ENCODE data around the gene STYXL1. TPM values are rescaled to one million over a fixed set of nuclear protein-coding genes. Genes with fewer than 3 reads are reported as not detected.

Gene STYXL1
- total RNA-seq, 2 donors from 2014 or later = 69.8 to 72.0 TPM

DNA sequence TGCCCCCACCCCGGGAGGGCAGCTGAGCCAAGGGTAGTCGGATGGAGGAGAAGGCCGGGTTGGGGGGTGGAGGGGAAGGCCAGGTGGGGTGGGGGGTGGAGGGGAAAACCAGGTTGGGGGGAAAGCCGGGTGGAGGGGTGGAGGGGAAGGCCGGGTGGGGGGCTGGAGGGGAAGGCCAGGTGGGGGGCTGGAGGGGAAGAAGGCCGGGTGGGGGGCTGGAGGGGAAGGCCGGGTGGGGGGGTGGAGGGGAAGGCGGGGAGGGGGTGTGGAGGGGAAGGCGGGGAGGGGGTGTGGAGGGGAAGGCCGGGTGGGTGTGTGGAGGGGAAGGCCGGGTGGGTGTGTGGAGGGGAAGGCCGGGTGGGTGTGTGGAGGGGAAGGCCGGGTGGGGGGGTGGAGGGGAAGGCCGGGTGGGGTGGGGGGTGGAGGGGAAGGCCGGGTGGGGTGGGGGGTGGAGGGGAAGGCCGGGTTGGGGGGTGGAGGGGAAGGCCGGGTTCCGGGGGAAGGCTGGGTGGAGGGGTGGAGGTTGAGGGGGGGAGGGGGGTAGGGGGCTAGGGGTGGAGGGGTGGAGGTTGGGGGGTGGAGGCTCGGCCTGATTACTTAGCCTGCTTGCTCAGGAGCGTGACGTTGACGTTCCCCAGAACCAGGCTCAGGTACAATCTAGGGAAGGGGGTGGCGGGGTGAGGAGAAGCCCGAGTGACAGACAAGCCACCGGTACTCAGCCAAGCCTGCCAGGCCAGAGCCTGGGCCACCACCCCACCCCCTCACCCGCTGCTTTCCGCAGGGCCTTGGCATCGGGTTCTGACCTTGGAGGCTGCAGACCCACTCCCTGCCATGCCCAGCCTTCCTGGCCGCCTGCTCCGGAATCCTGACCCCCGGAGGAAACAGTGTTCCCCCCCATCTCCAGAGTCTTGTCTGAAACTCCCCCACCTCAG is 59.0 kb downstream of the STYXL1 start:
- no peak overlapping the region for H3K9ac ChIP-seq (ENCODE audit: extremely low read depth, low read length, poor library complexity, severe bottlenecking)
- Mint-ChIP-seq H3K36me3 (ENCODE audit: low read depth) (peaks cover 9% of the 10 kb centered on the region), H3K4me1 (peaks cover 19% of the 10 kb centered on the region), H3K27ac (no peak overlapping the region), H3K27me3 (ENCODE audit: insufficient read depth) (no peaks in the 10 kb centered on the region), H3K9me3 (no peaks in the 10 kb centered on the region), H3K4me3 (no peak overlapping the region)
- WGBS, 2 experiments (ENCODE audit: insufficient coverage in 1 of 2, insufficient read length in 1 of 2) = 67 to 83% methylated on average over 3 to 14 of the region's 31 CpGs
- DNase-seq = no peak
- H3K27me3 ChIP-seq (ENCODE audit: control insufficient read depth, insufficient read depth, low read length, poor library complexity, severe bottlenecking) = no peaks in the 10 kb centered on the region
- no peak overlapping the region for H3K27ac ChIP-seq (ENCODE audit: low read depth, low read length)
- TF ChIP-seq CTCF (conservative IDR thresholded peaks at IDR 0.05) = no peak
- H3K36me3 ChIP-seq (ENCODE audit: control insufficient read depth, insufficient read depth, low read length) = peaks cover 6% of the 10 kb centered on the region
- H3K4me1 ChIP-seq (ENCODE audit: control insufficient read depth, insufficient read depth, low read length) = peaks cover 9% of the 10 kb centered on the region
- H3K9me3 ChIP-seq (ENCODE audit: control insufficient read depth, low read length) = no peaks in the 10 kb centered on the region
- H3K4me3 ChIP-seq (ENCODE audit: low read length) = no peak overlapping the region

- H3K27ac ChIP-seq (ENCODE audit: low read depth, low read length) = no peak overlapping the region
- no peak overlapping the region for H3K27ac Mint-ChIP-seq
- no peaks in the 10 kb centered on the region for H3K9me3 Mint-ChIP-seq
- H3K36me3 ChIP-seq (ENCODE audit: control insufficient read depth, insufficient read depth, low read length) = peaks cover 6% of the 10 kb centered on the region
- no peak for DNase-seq
- H3K4me3 ChIP-seq (ENCODE audit: low read length) = no peak overlapping the region
- H3K4me1 Mint-ChIP-seq = peaks cover 19% of the 10 kb centered on the region
- peaks cover 11% of the 10 kb centered on the region for H3K36me3 Mint-ChIP-seq (ENCODE audit: low read depth)
- H3K27me3 Mint-ChIP-seq (ENCODE audit: insufficient read depth) = no peaks in the 10 kb centered on the region
- WGBS, 2 experiments (ENCODE audit: insufficient coverage in 1 of 2, insufficient read length in 1 of 2) = 90 to 95% methylated on average over 6 to 30 of the region's 30 CpGs
- H3K4me1 ChIP-seq (ENCODE audit: control insufficient read depth, insufficient read depth, low read length) = peaks cover 2% of the 10 kb centered on the region
- H3K4me3 Mint-ChIP-seq = no peak overlapping the region
- no peak for TF ChIP-seq CTCF (conservative IDR thresholded peaks at IDR 0.05)
- no peaks in the 10 kb centered on the region for H3K27me3 ChIP-seq (ENCODE audit: control insufficient read depth, insufficient read depth, low read length, poor library complexity, severe bottlenecking)
- no peaks in the 10 kb centered on the region for H3K9me3 ChIP-seq (ENCODE audit: control insufficient read depth, low read length)
- H3K9ac ChIP-seq (ENCODE audit: extremely low read depth, low read length, poor library complexity, severe bottlenecking) = no peak overlapping the region
Measured at GRCh38 chr7:75987805-75988567, 59.8 kb downstream of the STYXL1 start.

DNA sequence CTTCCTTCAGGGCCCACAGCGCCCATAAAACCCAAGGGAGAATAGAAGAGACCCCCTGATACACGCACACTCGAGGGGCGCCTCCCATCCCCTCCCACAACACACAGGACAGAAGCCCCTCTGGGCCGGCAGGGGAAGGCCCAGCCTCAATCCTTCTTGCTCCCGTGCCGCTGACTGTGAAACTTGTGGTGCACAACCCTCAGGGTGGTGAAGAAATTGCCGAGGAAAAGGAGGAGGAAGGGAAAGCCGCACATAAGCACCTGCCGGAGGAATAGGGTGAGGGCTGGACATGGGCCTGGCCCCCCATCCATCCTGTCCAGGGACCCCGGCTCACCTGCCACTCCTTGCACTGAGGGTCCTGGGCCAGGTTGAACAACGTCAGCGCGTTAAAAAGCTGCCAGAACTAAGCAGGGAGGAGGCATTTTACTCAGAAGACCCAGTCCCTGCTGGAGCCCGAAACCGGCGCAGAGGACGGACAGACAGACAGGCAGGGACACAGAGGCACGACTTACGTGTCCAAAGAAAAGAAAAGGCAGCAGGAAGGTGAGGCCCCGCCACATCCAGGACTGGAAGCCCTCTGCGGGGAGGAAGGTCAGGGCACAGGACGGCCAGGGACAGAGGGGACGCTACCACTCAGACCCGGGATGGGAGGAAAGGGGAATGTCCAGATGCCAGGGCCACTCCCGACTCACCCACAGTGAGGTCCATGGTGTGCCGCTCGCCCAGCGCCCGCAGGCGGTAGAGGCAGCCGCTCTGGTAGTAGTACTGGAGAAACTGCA is 60.6 kb downstream of the STYXL1 start:
- no peak overlapping the region for H3K9ac ChIP-seq (ENCODE audit: extremely low read depth, low read length, poor library complexity, severe bottlenecking)
- H3K27me3 ChIP-seq (ENCODE audit: control insufficient read depth, insufficient read depth, low read length, poor library complexity, severe bottlenecking) = no peaks in the 10 kb centered on the region
- H3K27ac ChIP-seq (ENCODE audit: low read depth, low read length) = peak overlapping the region; percentile 24
- H3K4me1 Mint-ChIP-seq = peaks cover 18% of the 10 kb centered on the region
- H3K4me3 ChIP-seq (ENCODE audit: low read length) = no peak overlapping the region
- H3K4me1 ChIP-seq (ENCODE audit: control insufficient read depth, insufficient read depth, low read length) = peaks cover 2% of the 10 kb centered on the region
- TF ChIP-seq CTCF (conservative IDR thresholded peaks at IDR 0.05) = no peak
- H3K27ac Mint-ChIP-seq = peak overlapping the region; percentile 20
- 93 to 94% methylated on average over 18 to 32 of the region's 32 CpGs for whole genome bisulfite sequencing, 2 experiments (ENCODE audit: insufficient coverage in 1 of 2, insufficient read length in 1 of 2)
- no peak for DNase-seq
- H3K9me3 ChIP-seq (ENCODE audit: control insufficient read depth, low read length) = no peaks in the 10 kb centered on the region
- H3K4me3 Mint-ChIP-seq = no peak overlapping the region
- H3K9me3 Mint-ChIP-seq = no peaks in the 10 kb centered on the region
- peaks cover 12% of the 10 kb centered on the region for H3K36me3 Mint-ChIP-seq (ENCODE audit: low read depth)
- H3K27me3 Mint-ChIP-seq (ENCODE audit: insufficient read depth) = no peaks in the 10 kb centered on the region
- peaks cover 11% of the 10 kb centered on the region for H3K36me3 ChIP-seq (ENCODE audit: control insufficient read depth, insufficient read depth, low read length)
